NCI-H2227 (cell line): ENCODE data around the gene MAN1A2.
A peak's percentile ranks its signal among the peaks of the same experiment; 100 is the strongest.
"Not testable (repeated sequence)": the region's sequence is repeated elsewhere in the genome, so short reads cannot be mapped to it uniquely, and the experiment has no call there.

Experiments used
- DNase-seq: peaks from one replicate; lab custom pipeline; 2025; ENCODE audit not compliant: unreplicated experiment; lab: John Stamatoyannopoulos, UW

Gene MAN1A2

GRCh38 chr1:117367046-117368025 lies at the start of gene MAN1A2:
Gene MAN1A2 (plus strand): TSS chr1:117367449. CDS start chr1:117368184, 735 bp downstream.
- DNase-seq = peak; percentile 82

- DNase-seq = no peak
These were observed 49.2 kb upstream of the MAN1A2 start for GRCh38 chr1:117318011-117318410.

- DNase-seq = no peak
These were observed 48.8 kb upstream of the MAN1A2 start for GRCh38 chr1:117318426-117318825.

GRCh38 chr1:117320515-117320914 lies 46.7 kb upstream of the MAN1A2 start:
- DNase-seq = no peak

- DNase-seq = no peak
These were observed 45.3 kb upstream of the MAN1A2 start for GRCh38 chr1:117321680-117322609.

- DNase-seq = no peak
These were observed 42.9 kb upstream of the MAN1A2 start for GRCh38 chr1:117324357-117324756.

- not testable (repeated sequence) for DNase-seq
These were observed 41.2 kb upstream of the MAN1A2 start for GRCh38 chr1:117326035-117326434.

- no peak for DNase-seq
These were observed 40.2 kb upstream of the MAN1A2 start for GRCh38 chr1:117327011-117327410.

- no peak for DNase-seq
These were observed 31.7 kb upstream of the MAN1A2 start for GRCh38 chr1:117335376-117336086.

GRCh38 chr1:117336088-117336817 lies 31.0 kb upstream of the MAN1A2 start:
- peak; percentile 13 for DNase-seq

- peak; percentile 52 for DNase-seq
These were observed 27.2 kb upstream of the MAN1A2 start for GRCh38 chr1:117339866-117340700.

- no peak for DNase-seq
These were observed 26.1 kb upstream of the MAN1A2 start for GRCh38 chr1:117341123-117341522.

GRCh38 chr1:117342397-117342796 lies 24.9 kb upstream of the MAN1A2 start:
- no peak for DNase-seq

- DNase-seq = no peak
These were observed 20.9 kb upstream of the MAN1A2 start for GRCh38 chr1:117346206-117346928.

- no peak for DNase-seq
These were observed 19.3 kb upstream of the MAN1A2 start for GRCh38 chr1:117347907-117348306.

- DNase-seq = not testable (repeated sequence)
These were observed 14.6 kb upstream of the MAN1A2 start for GRCh38 chr1:117352695-117353094.

GRCh38 chr1:117357833-117358603 lies 9.2 kb upstream of the MAN1A2 start:
- not testable (repeated sequence) for DNase-seq

GRCh38 chr1:117358604-117358887 lies 8.7 kb upstream of the MAN1A2 start:
- not testable (repeated sequence) for DNase-seq
